Measurements from ENCODE around the gene VMP1. TPM values are rescaled to one million over a fixed set of nuclear protein-coding genes. Genes with fewer than 3 reads are reported as not detected.
A peak's percentile ranks its signal among the peaks of the same experiment; 100 is the strongest.

VMP1 gene
- total and polyA plus RNA-seq, 2 of the 13 experiments (the other 11 are each of a cell fraction or from before 2014, with no cell fraction given) = 186 to 271 TPM

DNA sequence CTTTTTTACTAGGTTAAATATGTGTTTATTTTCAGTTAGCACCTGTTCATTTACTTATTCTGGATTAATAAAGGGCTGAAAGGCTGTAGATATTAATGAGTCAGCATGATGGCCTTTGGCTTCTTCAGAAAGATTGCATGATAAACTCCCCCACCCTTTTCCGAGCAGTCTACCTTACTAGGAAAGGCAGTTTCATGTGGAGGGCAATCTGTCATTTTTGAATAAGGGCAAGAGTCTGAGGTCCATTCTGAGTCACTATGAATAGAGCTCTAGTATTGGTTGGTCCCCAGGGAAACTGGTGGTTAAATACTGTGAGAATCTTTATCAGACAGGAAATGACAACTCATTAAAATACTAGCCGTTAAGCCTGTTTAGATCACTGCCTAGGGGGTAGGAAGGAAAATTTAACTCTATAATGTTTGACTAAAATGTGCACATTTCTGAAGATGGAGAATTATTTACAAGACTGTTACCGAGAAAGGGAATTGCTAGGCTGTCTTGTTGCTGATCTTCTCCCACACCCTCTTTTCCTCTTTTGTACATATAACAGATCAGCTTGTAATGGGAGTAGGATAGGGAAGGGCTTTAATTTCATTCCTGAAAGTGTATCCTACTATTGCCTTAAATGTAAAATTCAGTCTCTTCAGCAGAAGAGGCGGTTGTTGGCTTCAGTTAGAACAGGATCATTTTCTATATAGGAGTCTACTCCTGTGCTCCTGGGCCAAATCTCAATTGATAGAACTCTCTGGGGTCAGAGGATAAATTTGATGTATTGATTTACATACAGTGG, 122.0 kb downstream of the VMP1 start (continued):
- TF ChIP-seq, protein P1, sequence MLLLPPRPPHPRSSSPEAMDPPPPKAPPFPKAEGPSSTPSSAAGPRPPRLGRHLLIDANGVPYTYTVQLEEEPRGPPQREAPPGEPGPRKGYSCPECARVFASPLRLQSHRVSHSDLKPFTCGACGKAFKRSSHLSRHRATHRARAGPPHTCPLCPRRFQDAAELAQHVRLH (CRISPR knock-in tag; IDR thresholded peaks at IDR 0.05; ENCODE audit: borderline replicate concordance, low read depth) = 0 out of 2 replicates have a peak, but pooled peaks have one; percentile 26
- TF ChIP-seq NFYB (CRISPR knock-in tag; IDR thresholded peaks at IDR 0.05) = peak; percentile 38; the same call in 1 of the 2 replicates
- TF ChIP-seq, protein P2, sequence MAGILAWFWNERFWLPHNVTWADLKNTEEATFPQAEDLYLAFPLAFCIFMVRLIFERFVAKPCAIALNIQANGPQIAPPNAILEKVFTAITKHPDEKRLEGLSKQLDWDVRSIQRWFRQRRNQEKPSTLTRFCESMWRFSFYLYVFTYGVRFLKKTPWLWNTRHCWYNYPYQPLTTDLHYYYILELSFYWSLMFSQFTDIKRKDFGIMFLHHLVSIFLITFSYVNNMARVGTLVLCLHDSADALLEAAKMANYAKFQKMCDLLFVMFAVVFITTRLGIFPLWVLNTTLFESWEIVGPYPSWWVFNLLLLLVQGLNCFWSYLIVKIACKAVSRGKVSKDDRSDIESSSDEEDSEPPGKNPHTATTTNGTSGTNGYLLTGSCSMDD (CRISPR knock-in tag; IDR thresholded peaks at IDR 0.05) = no peak
- TF ChIP-seq ZSCAN21 (CRISPR knock-in tag; IDR thresholded peaks at IDR 0.05; ENCODE audit: borderline replicate concordance) = no peak
- TF ChIP-seq GZF1 (CRISPR knock-in tag; IDR thresholded peaks at IDR 0.05) = no peak
- TF ChIP-seq ZNF740 (CRISPR knock-in tag; IDR thresholded peaks at IDR 0.05) = no peak
- TF ChIP-seq ZMYM3 (CRISPR knock-in tag; IDR thresholded peaks at IDR 0.05) = no peak
- TF ChIP-seq, protein P3, sequence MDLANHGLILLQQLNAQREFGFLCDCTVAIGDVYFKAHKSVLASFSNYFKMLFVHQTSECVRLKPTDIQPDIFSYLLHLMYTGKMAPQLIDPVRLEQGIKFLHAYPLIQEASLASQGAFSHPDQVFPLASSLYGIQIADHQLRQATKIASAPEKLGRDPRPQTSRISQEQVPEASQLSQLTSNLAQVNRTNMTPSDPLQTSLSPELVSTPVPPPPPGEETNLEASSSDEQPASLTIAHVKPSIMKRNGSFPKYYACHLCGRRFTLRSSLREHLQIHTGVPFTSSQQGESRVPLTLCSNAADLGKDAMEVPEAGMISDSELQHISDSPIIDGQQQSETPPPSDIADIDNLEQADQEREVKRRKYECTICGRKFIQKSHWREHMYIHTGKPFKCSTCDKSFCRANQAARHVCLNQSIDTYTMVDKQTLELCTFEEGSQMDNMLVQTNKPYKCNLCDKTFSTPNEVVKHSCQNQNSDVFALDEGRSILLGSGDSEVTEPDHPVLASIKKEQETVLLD (CRISPR knock-in tag; IDR thresholded peaks at IDR 0.05; ENCODE audit: low read depth) = no peak
- TF ChIP-seq, protein P4, sequence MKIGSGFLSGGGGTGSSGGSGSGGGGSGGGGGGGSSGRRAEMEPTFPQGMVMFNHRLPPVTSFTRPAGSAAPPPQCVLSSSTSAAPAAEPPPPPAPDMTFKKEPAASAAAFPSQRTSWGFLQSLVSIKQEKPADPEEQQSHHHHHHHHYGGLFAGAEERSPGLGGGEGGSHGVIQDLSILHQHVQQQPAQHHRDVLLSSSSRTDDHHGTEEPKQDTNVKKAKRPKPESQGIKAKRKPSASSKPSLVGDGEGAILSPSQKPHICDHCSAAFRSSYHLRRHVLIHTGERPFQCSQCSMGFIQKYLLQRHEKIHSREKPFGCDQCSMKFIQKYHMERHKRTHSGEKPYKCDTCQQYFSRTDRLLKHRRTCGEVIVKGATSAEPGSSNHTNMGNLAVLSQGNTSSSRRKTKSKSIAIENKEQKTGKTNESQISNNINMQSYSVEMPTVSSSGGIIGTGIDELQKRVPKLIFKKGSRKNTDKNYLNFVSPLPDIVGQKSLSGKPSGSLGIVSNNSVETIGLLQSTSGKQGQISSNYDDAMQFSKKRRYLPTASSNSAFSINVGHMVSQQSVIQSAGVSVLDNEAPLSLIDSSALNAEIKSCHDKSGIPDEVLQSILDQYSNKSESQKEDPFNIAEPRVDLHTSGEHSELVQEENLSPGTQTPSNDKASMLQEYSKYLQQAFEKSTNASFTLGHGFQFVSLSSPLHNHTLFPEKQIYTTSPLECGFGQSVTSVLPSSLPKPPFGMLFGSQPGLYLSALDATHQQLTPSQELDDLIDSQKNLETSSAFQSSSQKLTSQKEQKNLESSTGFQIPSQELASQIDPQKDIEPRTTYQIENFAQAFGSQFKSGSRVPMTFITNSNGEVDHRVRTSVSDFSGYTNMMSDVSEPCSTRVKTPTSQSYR (CRISPR knock-in tag; IDR thresholded peaks at IDR 0.05; ENCODE audit: borderline replicate concordance) = peak; percentile 40; the same call in 1 of the 2 replicates
- TF ChIP-seq, protein P5, sequence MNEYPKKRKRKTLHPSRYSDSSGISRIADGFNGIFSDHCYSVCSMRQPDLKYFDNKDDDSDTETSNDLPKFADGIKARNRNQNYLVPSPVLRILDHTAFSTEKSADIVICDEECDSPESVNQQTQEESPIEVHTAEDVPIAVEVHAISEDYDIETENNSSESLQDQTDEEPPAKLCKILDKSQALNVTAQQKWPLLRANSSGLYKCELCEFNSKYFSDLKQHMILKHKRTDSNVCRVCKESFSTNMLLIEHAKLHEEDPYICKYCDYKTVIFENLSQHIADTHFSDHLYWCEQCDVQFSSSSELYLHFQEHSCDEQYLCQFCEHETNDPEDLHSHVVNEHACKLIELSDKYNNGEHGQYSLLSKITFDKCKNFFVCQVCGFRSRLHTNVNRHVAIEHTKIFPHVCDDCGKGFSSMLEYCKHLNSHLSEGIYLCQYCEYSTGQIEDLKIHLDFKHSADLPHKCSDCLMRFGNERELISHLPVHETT (CRISPR knock-in tag; conservative IDR thresholded peaks at IDR 0.05) = no peak
- TF ChIP-seq ZBTB34 (CRISPR knock-in tag; IDR thresholded peaks at IDR 0.05) = no peak
- no peak for TF ChIP-seq AFF4 (CRISPR knock-in tag; IDR thresholded peaks at IDR 0.05)
- TF ChIP-seq CENPT (CRISPR knock-in tag; IDR thresholded peaks at IDR 0.05; ENCODE audit: low read depth) = no peak
- TF ChIP-seq ZNF335 (CRISPR knock-in tag; IDR thresholded peaks at IDR 0.05) = no peak
- TF ChIP-seq DNMT3B (CRISPR knock-in tag; conservative IDR thresholded peaks at IDR 0.05) = no peak
